Activated naive CD4-positive, alpha-beta T cell treated with anti-CD3 and anti-CD28 coated beads, Interleukin-2, amount 50 U/mL, for 72 hours (primary cell): Measurements from ENCODE around the gene ERBIN. TPM values are rescaled to one million over a fixed set of nuclear protein-coding genes. Genes with fewer than 3 reads are reported as not detected.

Experiments used
- ATAC-seq, 2 donors: fragments of 150-1000 bp; cut with Tn5 transposase; 2 replicates each; pipeline ENCODE4 v1.10.0; 2021; ENCODE audit warnings: mild to moderate bottlenecking in 2 of 2, moderate library complexity in 2 of 2
- DNase-seq, 2 donors: peaks; one replicate each; pipeline ENCODE4 v3.0.0; 2021 to 2022; ENCODE audit warnings: low spot score in 2 of 2
- H3K27ac Mint-ChIP-seq, 2 donors: one replicate each; pipeline ENCODE4 v1.8.0; 2022; ENCODE audit warnings: mild to moderate bottlenecking in 2 of 2, mixed read lengths in 2 of 2
- H3K36me3 Mint-ChIP-seq, 2 donors: one replicate each; pipeline ENCODE4 v1.8.0; 2022; ENCODE audit warnings: mixed read lengths in 2 of 2
- H3K9me3 Mint-ChIP-seq, 2 donors: one replicate each; pipeline ENCODE4 v1.8.0; 2022; ENCODE audit warnings: mixed read lengths in 2 of 2
- total RNA-seq, 2 donors: library from RNA; stranded (reverse); gene quantifications; one replicate each; pipeline ENCODE4 v1.2.3, GENCODE V29; 2022

ERBIN gene
- total RNA-seq, 2 donors from 2014 or later, result 46.1 to 55.2 TPM

- no peak for DNase-seq
- peaks cover 9 to 15% of the 10 kb centered on the region in 2 donors for H3K36me3 Mint-ChIP-seq
- ATAC-seq, result no peak
- no peak overlapping the region for H3K27ac Mint-ChIP-seq
- no peaks in the 10 kb centered on the region for H3K9me3 Mint-ChIP-seq
These were observed 148.5 kb downstream of the ERBIN start for GRCh38 chr5:66074901-66075300.

- Mint-ChIP-seq H3K27ac (no peak overlapping the region), H3K9me3 (peaks cover 0 to 3% of the 10 kb centered on the region in 2 donors), H3K36me3 (peaks cover 13 to 15% of the 10 kb centered on the region in 2 donors)
- DNase-seq (no peak), ATAC-seq (no peak)
These were observed 154.3 kb downstream of the ERBIN start for GRCh38 chr5:66080664-66081063.

GRCh38 chr5:66089384-66089783 lies 163.0 kb downstream of the ERBIN start:
- Mint-ChIP-seq H3K27ac (no peak overlapping the region), H3K36me3 (peaks cover 22 to 47% of the 10 kb centered on the region in 2 donors), H3K9me3 (peaks cover 5 to 7% of the 10 kb centered on the region in 2 donors)
- ATAC-seq (no peak), DNase-seq (no peak)

GRCh38 chr5:66100851-66101250 lies 174.5 kb downstream of the ERBIN start:
- no peak for DNase-seq
- Mint-ChIP-seq H3K36me3 (peaks cover 25 to 39% of the 10 kb centered on the region in 2 donors), H3K9me3 (peaks cover 45 to 59% of the 10 kb centered on the region in 2 donors), H3K27ac (no peak overlapping the region)
- no peak for ATAC-seq

DNA sequence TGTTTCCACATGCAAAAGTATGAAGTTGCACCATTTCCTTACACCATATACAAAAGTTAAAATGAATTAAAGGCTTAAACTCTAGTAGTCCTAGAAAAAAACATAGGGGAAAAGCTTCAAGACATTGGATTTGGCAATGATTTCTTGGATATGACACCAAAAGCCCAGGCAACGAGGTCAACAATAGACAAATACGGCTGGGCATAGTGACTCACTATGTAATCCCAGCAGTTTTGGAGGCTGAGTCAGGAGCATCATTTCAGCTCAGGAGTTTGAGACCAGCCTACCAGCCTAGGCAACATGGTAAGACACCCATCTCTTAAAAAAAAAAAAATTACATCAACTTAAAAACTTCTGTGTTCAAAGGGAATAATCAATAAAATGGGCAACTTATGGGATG lies 186.8 kb downstream of the ERBIN start:
- Mint-ChIP-seq H3K36me3 (peaks cover 16 to 21% of the 10 kb centered on the region in 2 donors), H3K27ac (no peak overlapping the region), H3K9me3 (peaks cover 13 to 22% of the 10 kb centered on the region in 2 donors)
- DNase-seq (no peak), ATAC-seq (no peak)

GRCh38 chr5:66118304-66118703 lies 191.9 kb downstream of the ERBIN start:
- H3K9me3 Mint-ChIP-seq, result peaks cover 6 to 7% of the 10 kb centered on the region in 2 donors
- DNase-seq (no peak), ATAC-seq (no peak)
- H3K27ac Mint-ChIP-seq, result no peak overlapping the region
- H3K36me3 Mint-ChIP-seq, result no peaks in the 10 kb centered on the region

- Mint-ChIP-seq H3K27ac (no peak overlapping the region), H3K36me3 (no peaks in the 10 kb centered on the region), H3K9me3 (peaks cover 0 to 3% of the 10 kb centered on the region in 2 donors)
- ATAC-seq, result peak; percentile 63 to 87
- DNase-seq, result no peak
These were observed 196.1 kb downstream of the ERBIN start for GRCh38 chr5:66122379-66123034.

- Mint-ChIP-seq H3K9me3 (peaks cover 3% of the 10 kb centered on the region in 2 donors), H3K36me3 (peaks cover 0 to 5% of the 10 kb centered on the region in 2 donors), H3K27ac (no peak overlapping the region)
- ATAC-seq (no peak), DNase-seq (no peak)
These were observed 202.8 kb downstream of the ERBIN start for GRCh38 chr5:66129144-66129543.

GRCh38 chr5:66130493-66130892 lies 204.1 kb downstream of the ERBIN start:
- H3K27ac Mint-ChIP-seq, result no peak overlapping the region
- no peak for ATAC-seq
- no peak for DNase-seq
- H3K9me3 Mint-ChIP-seq, result peaks cover 3 to 7% of the 10 kb centered on the region in 2 donors
- H3K36me3 Mint-ChIP-seq, result peaks cover 0 to 5% of the 10 kb centered on the region in 2 donors

Other genes starting within 250 kb of the ERBIN start
- 10 to 100 TPM; 19.1 to 23.4 TPM for gene SGTB, start 204.5 kb upstream of the ERBIN start, total RNA-seq
- 10 to 100 TPM; 12.7 to 27.8 TPM for gene NLN, start 204.4 kb upstream of the ERBIN start, total RNA-seq
- gene SREK1, start 217.7 kb downstream of the ERBIN start, total RNA-seq, result 10 to 100 TPM; 76.2 to 80.3 TPM